ENCODE measurements around the gene C11orf58.

The C11orf58 gene

GRCh38 chr11:16769386-16769785 lies 30.9 kb downstream of the C11orf58 start:
- DNase-seq (ENCODE audit: low spot score) = no peak

GRCh38 chr11:16770016-16770415 lies 31.6 kb downstream of the C11orf58 start:
- DNase-seq (ENCODE audit: low spot score) = no peak

GRCh38 chr11:16771350-16772140 lies 33.1 kb downstream of the C11orf58 start:
- no peak for DNase-seq (ENCODE audit: low spot score)

GRCh38 chr11:16772141-16772512 lies 33.7 kb downstream of the C11orf58 start:
- DNase-seq (ENCODE audit: low spot score) = no peak

GRCh38 chr11:16773981-16774935 lies 35.8 kb downstream of the C11orf58 start:
- no peak for DNase-seq (ENCODE audit: low spot score)

- no peak for DNase-seq (ENCODE audit: low spot score)
These were observed 36.6 kb downstream of the C11orf58 start for GRCh38 chr11:16774936-16775613.

- no peak for DNase-seq (ENCODE audit: low spot score)
These were observed 37.3 kb downstream of the C11orf58 start for GRCh38 chr11:16775614-16776283.

GRCh38 chr11:16776711-16777612 lies 38.5 kb downstream of the C11orf58 start:
- DNase-seq (ENCODE audit: low spot score) = no peak

GRCh38 chr11:16777613-16777975 lies 39.1 kb downstream of the C11orf58 start:
- no peak for DNase-seq (ENCODE audit: low spot score)

- no peak for DNase-seq (ENCODE audit: low spot score)
These were observed 39.8 kb downstream of the C11orf58 start for GRCh38 chr11:16778286-16778685.

- DNase-seq (ENCODE audit: low spot score) = no peak
These were observed 40.4 kb downstream of the C11orf58 start for GRCh38 chr11:16778876-16779275.

GRCh38 chr11:16779436-16779835 lies 41.0 kb downstream of the C11orf58 start:
- DNase-seq (ENCODE audit: low spot score) = no peak

- no peak for DNase-seq (ENCODE audit: low spot score)
These were observed 41.7 kb downstream of the C11orf58 start for GRCh38 chr11:16780146-16780545.

- no peak for DNase-seq (ENCODE audit: low spot score)
These were observed 42.5 kb downstream of the C11orf58 start for GRCh38 chr11:16780698-16781550.

- DNase-seq (ENCODE audit: low spot score) = no peak
These were observed 43.8 kb downstream of the C11orf58 start for GRCh38 chr11:16781936-16782919.

- no peak for DNase-seq (ENCODE audit: low spot score)
These were observed 44.9 kb downstream of the C11orf58 start for GRCh38 chr11:16783321-16783801.

GRCh38 chr11:16784097-16784496 lies 45.6 kb downstream of the C11orf58 start:
- no peak for DNase-seq (ENCODE audit: low spot score)

- no peak for DNase-seq (ENCODE audit: low spot score)
These were observed 46.2 kb downstream of the C11orf58 start for GRCh38 chr11:16784666-16785065.

Measured in pons (tissue), 1 donor.